GM23338 (cell line): ENCODE results near the gene FTH1. TPM values are rescaled to one million over a fixed set of nuclear protein-coding genes. Genes with fewer than 3 reads are reported as not detected.

ENCODE experiments used
- ATAC-seq: fragments of 200-7000 bp; cut with Tn5 transposase; 3 replicates; pipeline ENCODE4 v1.9.1; 2020
- DNase-seq: peaks from one replicate; pipeline ENCODE4 v3.0.0-alpha.2; 2015; ENCODE audit warnings: low spot score
- H2AFZ ChIP-seq: fragments of 200-600 bp; sonication (generic); 2 replicates; pipeline ENCODE4 v1.8.0; 2016; ENCODE audit warnings: antibody characterized with exemption, mild to moderate bottlenecking, moderate library complexity
- H3F3A ChIP-seq: fragments of 200-600 bp; sonication (generic); replicated peaks from 2 replicates; pipeline ENCODE4 v1.8.0; 2017; ENCODE audit warnings: antibody characterized with exemption, mixed run types, low read depth
- H3K27ac ChIP-seq: fragments of 200-600 bp; sonication (generic); 2 replicates; pipeline ENCODE4 v1.6.1; 2016; ENCODE audit warnings: low read depth
- H3K27me3 ChIP-seq: fragments of 200-600 bp; sonication (generic); 2 replicates; pipeline ENCODE4 v1.8.0; 2016; ENCODE audit warnings: mild to moderate bottlenecking, mixed run types, moderate library complexity; ENCODE audit not compliant: insufficient read depth
- H3K36me3 ChIP-seq: fragments of 200-600 bp; sonication (generic); 2 replicates; pipeline ENCODE4 v1.8.0; 2016; ENCODE audit warnings: mild to moderate bottlenecking; ENCODE audit not compliant: insufficient read depth
- H3K4me1 ChIP-seq: fragments of 200-600 bp; sonication (generic); 2 replicates; pipeline ENCODE4 v1.8.0; 2016; ENCODE audit warnings: mild to moderate bottlenecking, moderate library complexity; ENCODE audit not compliant: insufficient read depth
- H3K4me2 ChIP-seq: fragments of 200-600 bp; sonication (generic); 2 replicates; pipeline ENCODE4 v1.7.1; 2017; ENCODE audit warnings: mixed run types
- H3K4me3 ChIP-seq: fragments of 200-600 bp; sonication (generic); 2 replicates; pipeline ENCODE4 v1.6.1; 2016; ENCODE audit warnings: mixed run types
- H3K79me2 ChIP-seq: fragments of 200-600 bp; sonication (generic); replicated peaks from 2 replicates; pipeline ENCODE4 v1.8.0; 2017; ENCODE audit warnings: mild to moderate bottlenecking; ENCODE audit not compliant: insufficient read depth
- H3K9me2 ChIP-seq: fragments of 200-600 bp; sonication (generic); 2 replicates; pipeline ENCODE4 v1.8.0; 2017; ENCODE audit not compliant: insufficient read depth
- H4K20me1 ChIP-seq: fragments of 200-600 bp; sonication (generic); replicated peaks from 2 replicates; pipeline ENCODE4 v1.8.0; 2017; ENCODE audit warnings: mild to moderate bottlenecking; ENCODE audit not compliant: insufficient read depth
- H3K27ac Mint-ChIP-seq: 2 replicates; pipeline ENCODE4 v1.8.0; 2020; ENCODE audit warnings: inconsistent platforms, mild to moderate bottlenecking, moderate library complexity, mixed read lengths
- H3K27me3 Mint-ChIP-seq: 3 replicates; pipeline ENCODE4 v1.8.0; 2022; ENCODE audit warnings: low read depth, mild to moderate bottlenecking, moderate library complexity, mixed read lengths, inconsistent platforms; ENCODE audit not compliant: insufficient read depth, poor library complexity
- H3K36me3 Mint-ChIP-seq: 3 replicates; pipeline ENCODE4 v1.8.0; 2021; ENCODE audit warnings: low read depth, mild to moderate bottlenecking, inconsistent platforms, moderate library complexity, mixed read lengths
- H3K4me1 Mint-ChIP-seq: 3 replicates; pipeline ENCODE4 v1.8.0; 2020; ENCODE audit warnings: mild to moderate bottlenecking, inconsistent platforms, mixed read lengths
- H3K4me3 Mint-ChIP-seq: 3 replicates; pipeline ENCODE4 v1.8.0; 2021; ENCODE audit warnings: moderate library complexity, mild to moderate bottlenecking, inconsistent platforms, mixed read lengths
- H3K9me3 Mint-ChIP-seq: 3 replicates; pipeline ENCODE4 v1.8.0; 2020; ENCODE audit warnings: moderate library complexity, mild to moderate bottlenecking, inconsistent platforms, mixed read lengths
- CREB1 ChIP-seq: fragments of 250-450 bp; sonication (Bioruptor Pico); IDR thresholded peaks from 2 replicates; pipeline ENCODE4 v1.5.0; 2020; ENCODE audit warnings: low read depth, mild to moderate bottlenecking, moderate library complexity
- JUNB ChIP-seq: IDR thresholded peaks from one replicate; pipeline ENCODE4 v1.6.1; 2016; ENCODE audit warnings: antibody characterized with exemption; ENCODE audit not compliant: unreplicated experiment
- STAT1 ChIP-seq: IDR thresholded peaks from one replicate; pipeline ENCODE4 v1.6.1; 2016; ENCODE audit warnings: antibody characterized with exemption; ENCODE audit not compliant: unreplicated experiment
- ZNF331 ChIP-seq: fragments of 250-450 bp; sonication (Bioruptor Pico); IDR thresholded peaks from 2 replicates; pipeline ENCODE4 v1.5.0; 2020; ENCODE audit warnings: low read depth, mild to moderate bottlenecking, moderate library complexity
- polyA plus RNA-seq: library from polyadenylated mRNA; unstranded; fragments of >200 nt; fragmentation: Nextera tagmentation; extraction: Ambion mirVana; gene quantifications from 2 replicates; pipeline ENCODE4 v1.2.1, GENCODE V29; 2016
- total RNA-seq: library from RNA; depleted of rRNA; stranded (reverse); fragments of >200 nt; shearing (Covaris generic); gene quantifications from 2 replicates; pipeline ENCODE4 v1.2.3, GENCODE V29; 2014
- TF ChIP-seq, protein P1 (sequence below): IDR thresholded peaks from 2 replicates; pipeline ENCODE4 v1.6.1; 2016; ENCODE audit warnings: antibody characterized with exemption
- TF ChIP-seq, protein P2 (sequence below), 2 experiments: fragments of 200-600 bp in 1 of 2; sonication (generic) in 1 of 2; conservative IDR thresholded peaks; 2 replicates each; pipeline versions ENCODE4 v1.5.1 to v1.6.1; 2016 to 2017; ENCODE audit warnings: antibody characterized with exemption in 2 of 2, low read depth in 2 of 2, mild to moderate bottlenecking in 2 of 2, moderate library complexity in 1 of 2
- TF ChIP-seq, protein P3 (sequence below): IDR thresholded peaks from one replicate; pipeline ENCODE4 v1.6.1; 2018; ENCODE audit warnings: antibody characterized with exemption; ENCODE audit not compliant: unreplicated experiment

The FTH1 gene
- total and polyA plus RNA-seq, 2 experiments from 2014 or later: 718 to 2,750 TPM

DNA sequence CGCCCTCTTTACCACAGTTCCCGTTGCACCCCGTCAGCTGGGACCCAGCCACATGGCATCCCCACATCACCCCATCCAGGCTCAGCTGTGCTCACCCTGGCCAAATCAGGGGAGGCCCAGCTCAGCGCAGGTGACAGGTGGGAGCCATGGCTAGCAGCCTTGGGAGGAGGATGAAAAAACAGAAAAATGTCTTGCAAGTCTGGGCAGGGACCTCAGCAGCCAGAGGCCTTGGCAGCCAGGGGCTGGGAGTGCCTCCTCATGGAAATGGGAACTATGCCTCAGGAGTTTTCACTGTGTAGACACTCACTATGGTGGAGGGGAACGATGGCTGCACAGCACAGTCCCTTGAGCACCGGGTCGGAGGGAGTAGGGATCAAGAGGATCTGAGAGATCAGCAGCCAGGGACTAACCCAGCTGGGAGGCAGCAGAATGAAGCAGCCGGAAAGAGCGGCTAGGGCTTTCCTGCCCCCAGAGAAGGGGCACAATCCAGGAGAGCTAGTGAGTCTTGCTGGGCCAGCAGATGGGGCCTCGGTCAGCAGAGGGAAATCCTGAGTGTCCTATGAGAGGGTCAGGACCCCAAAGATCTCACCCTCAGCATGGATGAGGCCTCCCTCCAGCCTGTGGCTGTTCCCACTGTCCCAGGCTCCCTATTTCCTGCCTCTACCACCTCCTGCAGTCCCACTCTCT lies 6.2 kb upstream of the FTH1 start:
- H3K9me2 ChIP-seq: 0 out of 2 replicates have a peak, but pooled peaks cover 4% of the 10 kb centered on the region

More for the DNA sequence above, 6.2 kb upstream of the FTH1 start:
- Histone ChIP-seq H2AFZ (no peak overlapping the region), H3K79me2 (peaks cover 6% of the 10 kb centered on the region), H3K4me3 (no peak overlapping the region), H4K20me1 (no peaks in the 10 kb centered on the region), H3K27ac (0 out of 2 replicates have a peak overlapping the region, but pooled peaks have one; percentile 59), H3K4me1 (peaks cover 33% of the 10 kb centered on the region), H3K4me2 (no peak overlapping the region), H3F3A (0 out of 2 replicates have a peak, but pooled peaks cover 6% of the 10 kb centered on the region), H3K36me3 (no peaks in the 10 kb centered on the region), H3K27me3 (no peaks in the 10 kb centered on the region)
- no peak overlapping the region for H3K4me3 Mint-ChIP-seq
- DNase-seq (no peak), ATAC-seq (no peak)
- H3K27me3 Mint-ChIP-seq: peaks cover 24% of the 10 kb centered on the region
- H3K9me3 Mint-ChIP-seq: no peaks in the 10 kb centered on the region
- peaks cover 44% of the 10 kb centered on the region for H3K4me1 Mint-ChIP-seq
- TF ChIP-seq CREB1 (CRISPR knock-in tag) (no peak), STAT1 (no peak), JUNB (no peak), ZNF331 (CRISPR knock-in tag) (no peak)
- TF ChIP-seq, protein P1, sequence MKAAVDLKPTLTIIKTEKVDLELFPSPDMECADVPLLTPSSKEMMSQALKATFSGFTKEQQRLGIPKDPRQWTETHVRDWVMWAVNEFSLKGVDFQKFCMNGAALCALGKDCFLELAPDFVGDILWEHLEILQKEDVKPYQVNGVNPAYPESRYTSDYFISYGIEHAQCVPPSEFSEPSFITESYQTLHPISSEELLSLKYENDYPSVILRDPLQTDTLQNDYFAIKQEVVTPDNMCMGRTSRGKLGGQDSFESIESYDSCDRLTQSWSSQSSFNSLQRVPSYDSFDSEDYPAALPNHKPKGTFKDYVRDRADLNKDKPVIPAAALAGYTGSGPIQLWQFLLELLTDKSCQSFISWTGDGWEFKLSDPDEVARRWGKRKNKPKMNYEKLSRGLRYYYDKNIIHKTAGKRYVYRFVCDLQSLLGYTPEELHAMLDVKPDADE: no peak
- TF ChIP-seq, protein P2, sequence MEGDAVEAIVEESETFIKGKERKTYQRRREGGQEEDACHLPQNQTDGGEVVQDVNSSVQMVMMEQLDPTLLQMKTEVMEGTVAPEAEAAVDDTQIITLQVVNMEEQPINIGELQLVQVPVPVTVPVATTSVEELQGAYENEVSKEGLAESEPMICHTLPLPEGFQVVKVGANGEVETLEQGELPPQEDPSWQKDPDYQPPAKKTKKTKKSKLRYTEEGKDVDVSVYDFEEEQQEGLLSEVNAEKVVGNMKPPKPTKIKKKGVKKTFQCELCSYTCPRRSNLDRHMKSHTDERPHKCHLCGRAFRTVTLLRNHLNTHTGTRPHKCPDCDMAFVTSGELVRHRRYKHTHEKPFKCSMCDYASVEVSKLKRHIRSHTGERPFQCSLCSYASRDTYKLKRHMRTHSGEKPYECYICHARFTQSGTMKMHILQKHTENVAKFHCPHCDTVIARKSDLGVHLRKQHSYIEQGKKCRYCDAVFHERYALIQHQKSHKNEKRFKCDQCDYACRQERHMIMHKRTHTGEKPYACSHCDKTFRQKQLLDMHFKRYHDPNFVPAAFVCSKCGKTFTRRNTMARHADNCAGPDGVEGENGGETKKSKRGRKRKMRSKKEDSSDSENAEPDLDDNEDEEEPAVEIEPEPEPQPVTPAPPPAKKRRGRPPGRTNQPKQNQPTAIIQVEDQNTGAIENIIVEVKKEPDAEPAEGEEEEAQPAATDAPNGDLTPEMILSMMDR (conservative IDR thresholded peaks at IDR 0.05; ENCODE audit: low read depth in 2 of 2): no peak
- TF ChIP-seq, protein P3, sequence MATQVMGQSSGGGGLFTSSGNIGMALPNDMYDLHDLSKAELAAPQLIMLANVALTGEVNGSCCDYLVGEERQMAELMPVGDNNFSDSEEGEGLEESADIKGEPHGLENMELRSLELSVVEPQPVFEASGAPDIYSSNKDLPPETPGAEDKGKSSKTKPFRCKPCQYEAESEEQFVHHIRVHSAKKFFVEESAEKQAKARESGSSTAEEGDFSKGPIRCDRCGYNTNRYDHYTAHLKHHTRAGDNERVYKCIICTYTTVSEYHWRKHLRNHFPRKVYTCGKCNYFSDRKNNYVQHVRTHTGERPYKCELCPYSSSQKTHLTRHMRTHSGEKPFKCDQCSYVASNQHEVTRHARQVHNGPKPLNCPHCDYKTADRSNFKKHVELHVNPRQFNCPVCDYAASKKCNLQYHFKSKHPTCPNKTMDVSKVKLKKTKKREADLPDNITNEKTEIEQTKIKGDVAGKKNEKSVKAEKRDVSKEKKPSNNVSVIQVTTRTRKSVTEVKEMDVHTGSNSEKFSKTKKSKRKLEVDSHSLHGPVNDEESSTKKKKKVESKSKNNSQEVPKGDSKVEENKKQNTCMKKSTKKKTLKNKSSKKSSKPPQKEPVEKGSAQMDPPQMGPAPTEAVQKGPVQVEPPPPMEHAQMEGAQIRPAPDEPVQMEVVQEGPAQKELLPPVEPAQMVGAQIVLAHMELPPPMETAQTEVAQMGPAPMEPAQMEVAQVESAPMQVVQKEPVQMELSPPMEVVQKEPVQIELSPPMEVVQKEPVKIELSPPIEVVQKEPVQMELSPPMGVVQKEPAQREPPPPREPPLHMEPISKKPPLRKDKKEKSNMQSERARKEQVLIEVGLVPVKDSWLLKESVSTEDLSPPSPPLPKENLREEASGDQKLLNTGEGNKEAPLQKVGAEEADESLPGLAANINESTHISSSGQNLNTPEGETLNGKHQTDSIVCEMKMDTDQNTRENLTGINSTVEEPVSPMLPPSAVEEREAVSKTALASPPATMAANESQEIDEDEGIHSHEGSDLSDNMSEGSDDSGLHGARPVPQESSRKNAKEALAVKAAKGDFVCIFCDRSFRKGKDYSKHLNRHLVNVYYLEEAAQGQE: no peak
- H3K27ac Mint-ChIP-seq: peak overlapping the region; percentile 89
- H3K36me3 Mint-ChIP-seq: no peaks in the 10 kb centered on the region
